Astrocyte (in vitro differentiated cells and primary cell): ENCODE measurements around the gene PHF24. TPM values are rescaled to one million over a fixed set of nuclear protein-coding genes. Genes with fewer than 3 reads are reported as not detected.
"Not testable (repeated sequence)": the region's sequence is repeated elsewhere in the genome, so short reads cannot be mapped to it uniquely, and the experiment has no call there.

Experiments
- DNase-seq: peaks from one replicate; pipeline ENCODE4 v3.0.0-alpha.2; 2010; ENCODE audit warnings: low read depth
- FAIRE-seq: peaks from 2 replicates; lab custom pipeline; 2011; peaks lifted over from hg19 to GRCh38; lab: Jason Lieb, UNC
- H2AFZ ChIP-seq: 2 replicates; pipeline ENCODE4 v1.6.0; 2012; ENCODE audit warnings: low read depth, low read length, inconsistent platforms
- H3K27ac ChIP-seq: 2 replicates; pipeline ENCODE4 v1.5.1; 2011; ENCODE audit warnings: low read depth, low read length, inconsistent platforms
- H3K27me3 ChIP-seq: 2 replicates; pipeline ENCODE4 v1.6.0; 2011; ENCODE audit warnings: low read length, inconsistent platforms; ENCODE audit not compliant: insufficient read depth
- H3K36me3 ChIP-seq: 2 replicates; pipeline ENCODE4 v1.5.1; 2011; ENCODE audit warnings: low read length, inconsistent platforms; ENCODE audit not compliant: insufficient read depth
- H3K4me1 ChIP-seq: 2 replicates; pipeline ENCODE4 v1.5.1; 2011; ENCODE audit warnings: low read length, inconsistent platforms; ENCODE audit not compliant: insufficient read depth
- H3K4me2 ChIP-seq: 2 replicates; pipeline ENCODE4 v1.6.0; 2012; ENCODE audit warnings: low read length, inconsistent platforms
- H3K4me3 ChIP-seq: 2 replicates; pipeline ENCODE4 v1.5.1; 2011; ENCODE audit warnings: low read depth, mild to moderate bottlenecking, low read length, inconsistent platforms; ENCODE audit not compliant: insufficient read depth
- H3K79me2 ChIP-seq: 2 replicates; pipeline ENCODE4 v1.6.0; 2012; ENCODE audit warnings: mild to moderate bottlenecking, low read length, inconsistent platforms; ENCODE audit not compliant: insufficient read depth
- H3K9ac ChIP-seq: 2 replicates; pipeline ENCODE4 v1.6.0; 2012; ENCODE audit warnings: mild to moderate bottlenecking, low read length, inconsistent platforms
- H3K9me3 ChIP-seq: 2 replicates; pipeline ENCODE4 v1.5.1; 2012; ENCODE audit warnings: low read depth, mild to moderate bottlenecking, low read length, inconsistent platforms; ENCODE audit not compliant: insufficient read depth
- H4K20me1 ChIP-seq: 2 replicates; pipeline ENCODE4 v1.6.0; 2012; ENCODE audit warnings: low read length, inconsistent platforms; ENCODE audit not compliant: insufficient read depth
- H3K27ac Mint-ChIP-seq: one replicate; pipeline ENCODE4 v1.8.0; 2021; ENCODE audit warnings: mild to moderate bottlenecking, mixed read lengths; ENCODE audit not compliant: unreplicated experiment
- H3K27me3 Mint-ChIP-seq: one replicate; pipeline ENCODE4 v1.8.0; 2021; ENCODE audit warnings: low read depth, mixed read lengths; ENCODE audit not compliant: unreplicated experiment
- H3K36me3 Mint-ChIP-seq: one replicate; pipeline ENCODE4 v1.8.0; 2021; ENCODE audit warnings: low read depth, mixed read lengths; ENCODE audit not compliant: unreplicated experiment
- H3K4me1 Mint-ChIP-seq: one replicate; pipeline ENCODE4 v1.8.0; 2021; ENCODE audit warnings: low read depth, mixed read lengths; ENCODE audit not compliant: unreplicated experiment
- H3K4me3 Mint-ChIP-seq: one replicate; pipeline ENCODE4 v1.8.0; 2021; ENCODE audit warnings: mild to moderate bottlenecking, moderate library complexity, mixed read lengths; ENCODE audit not compliant: unreplicated experiment
- H3K9me3 Mint-ChIP-seq: one replicate; pipeline ENCODE4 v1.8.0; 2021; ENCODE audit warnings: mild to moderate bottlenecking, mixed read lengths; ENCODE audit not compliant: unreplicated experiment
- CTCF ChIP-seq: IDR thresholded peaks from 2 replicates; pipeline ENCODE4 v1.5.1; 2011; ENCODE audit warnings: low read depth, mild to moderate bottlenecking, inconsistent platforms, low read length, moderate library complexity; ENCODE audit not compliant: insufficient read depth
- EZH2 ChIP-seq: IDR thresholded peaks from 2 replicates; pipeline ENCODE4 v1.6.1; 2012; ENCODE audit warnings: mild to moderate bottlenecking, low read length, inconsistent platforms; ENCODE audit not compliant: insufficient read depth
- total RNA-seq: library from RNA; stranded (reverse); gene quantifications from 2 replicates; pipeline ENCODE4 v1.2.1, GENCODE V29; 2021

Gene PHF24
- total RNA-seq, 1 donor from 2014 or later: 0.16 TPM

- H3K27me3 Mint-ChIP-seq: no peaks in the 10 kb centered on the region
- Histone ChIP-seq H3K9ac (no peak overlapping the region), H3K79me2 (no peaks in the 10 kb centered on the region), H3K4me1 (peaks cover 16% of the 10 kb centered on the region), H3K36me3 (peaks cover under 1% of the 10 kb centered on the region), H3K4me2 (no peak overlapping the region), H4K20me1 (peaks cover 2% of the 10 kb centered on the region), H3K4me3 (no peak overlapping the region), H2AFZ (no peak overlapping the region), H3K9me3 (no peaks in the 10 kb centered on the region), H3K27me3 (no peaks in the 10 kb centered on the region), H3K27ac (no peak overlapping the region)
- H3K27ac Mint-ChIP-seq: no peak overlapping the region
- TF ChIP-seq CTCF (no peak), EZH2 (no peak)
- no peak for DNase-seq
- no peak for FAIRE-seq
- H3K36me3 Mint-ChIP-seq: peaks cover 19% of the 10 kb centered on the region
- H3K9me3 Mint-ChIP-seq: peaks cover 7% of the 10 kb centered on the region
- H3K4me1 Mint-ChIP-seq: peaks cover 27% of the 10 kb centered on the region
- H3K4me3 Mint-ChIP-seq: no peak overlapping the region
Measured at GRCh38 chr9:35002623-35003022, 44.5 kb downstream of the PHF24 start.

DNA sequence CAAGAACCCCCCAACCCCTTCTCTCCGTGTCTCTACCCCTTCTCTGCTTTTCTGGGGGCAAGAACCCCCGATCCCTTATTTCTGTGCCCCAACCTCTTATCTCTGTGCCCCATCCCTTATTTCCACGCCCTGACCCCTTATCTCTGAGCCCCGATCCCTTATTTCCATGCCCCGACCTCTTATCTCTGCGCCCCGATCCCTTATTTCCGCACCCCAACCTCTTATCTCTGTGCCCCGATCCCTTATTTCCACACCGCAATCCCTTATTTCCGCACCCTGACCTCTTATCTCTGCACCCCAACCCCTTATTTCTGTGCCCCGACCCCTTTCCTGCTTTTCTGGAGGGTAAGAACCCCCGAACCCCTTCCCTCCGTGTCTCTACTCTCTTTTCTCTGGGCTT is 46.2 kb downstream of the PHF24 start:
- H3K9me3 Mint-ChIP-seq: peaks cover 16% of the 10 kb centered on the region
- not testable (repeated sequence) for H3K27me3 ChIP-seq, H3K27ac ChIP-seq, H3K4me3 Mint-ChIP-seq, H3K36me3 ChIP-seq, H3K4me2 ChIP-seq, H3K4me3 ChIP-seq, H3K9ac ChIP-seq, H3K27me3 Mint-ChIP-seq, H4K20me1 ChIP-seq, H2AFZ ChIP-seq, H3K79me2 ChIP-seq, DNase-seq, H3K27ac Mint-ChIP-seq, FAIRE-seq, H3K9me3 ChIP-seq
- H3K36me3 Mint-ChIP-seq: peaks cover 35% of the 10 kb centered on the region
- H3K4me1 Mint-ChIP-seq: peaks cover 20% of the 10 kb centered on the region
- peaks cover 16% of the 10 kb centered on the region for H3K4me1 ChIP-seq

- no peak for TF ChIP-seq EZH2
- no peak for TF ChIP-seq CTCF
- peaks cover 39% of the 10 kb centered on the region for H3K9me3 Mint-ChIP-seq
- H3K4me1 ChIP-seq: no peaks in the 10 kb centered on the region
- no peaks in the 10 kb centered on the region for H3K4me1 Mint-ChIP-seq
- H3K4me3 ChIP-seq: no peak overlapping the region
- no peak overlapping the region for H3K4me2 ChIP-seq
- H2AFZ ChIP-seq: no peak overlapping the region
- no peak for DNase-seq
- H3K27ac ChIP-seq: no peak overlapping the region
- H3K36me3 Mint-ChIP-seq: peaks cover 68% of the 10 kb centered on the region
- no peaks in the 10 kb centered on the region for H4K20me1 ChIP-seq
- H3K79me2 ChIP-seq: no peaks in the 10 kb centered on the region
- H3K36me3 ChIP-seq: peaks cover 5% of the 10 kb centered on the region
- no peak overlapping the region for H3K9ac ChIP-seq
- no peak for FAIRE-seq
- no peak overlapping the region for H3K4me3 Mint-ChIP-seq
- H3K27me3 ChIP-seq: no peaks in the 10 kb centered on the region
- H3K27ac Mint-ChIP-seq: no peak overlapping the region
- no peaks in the 10 kb centered on the region for H3K27me3 Mint-ChIP-seq
- peaks cover 4% of the 10 kb centered on the region for H3K9me3 ChIP-seq
Measured at GRCh38 chr9:35010351-35010958, 52.4 kb downstream of the PHF24 start.
